C4-2B (cell line): ENCODE data around the gene SCN4A.

Source experiments
- CTCF ChIP-seq: fragments of 450-650 bp; conservative IDR thresholded peaks from 2 replicates; pipeline ENCODE4 v1.5.1; 2017; ENCODE audit warnings: mild to moderate bottlenecking
- ZFX ChIP-seq: fragments of 450-650 bp; IDR thresholded peaks from 2 replicates; pipeline ENCODE4 v1.6.1; 2017

GRCh38 chr17:64015447-64015846, 42.7 kb upstream of the SCN4A start:
- no peak for TF ChIP-seq ZFX
- no peak for TF ChIP-seq CTCF
